ENCODE measurements around the gene TRIM42.

DNA sequence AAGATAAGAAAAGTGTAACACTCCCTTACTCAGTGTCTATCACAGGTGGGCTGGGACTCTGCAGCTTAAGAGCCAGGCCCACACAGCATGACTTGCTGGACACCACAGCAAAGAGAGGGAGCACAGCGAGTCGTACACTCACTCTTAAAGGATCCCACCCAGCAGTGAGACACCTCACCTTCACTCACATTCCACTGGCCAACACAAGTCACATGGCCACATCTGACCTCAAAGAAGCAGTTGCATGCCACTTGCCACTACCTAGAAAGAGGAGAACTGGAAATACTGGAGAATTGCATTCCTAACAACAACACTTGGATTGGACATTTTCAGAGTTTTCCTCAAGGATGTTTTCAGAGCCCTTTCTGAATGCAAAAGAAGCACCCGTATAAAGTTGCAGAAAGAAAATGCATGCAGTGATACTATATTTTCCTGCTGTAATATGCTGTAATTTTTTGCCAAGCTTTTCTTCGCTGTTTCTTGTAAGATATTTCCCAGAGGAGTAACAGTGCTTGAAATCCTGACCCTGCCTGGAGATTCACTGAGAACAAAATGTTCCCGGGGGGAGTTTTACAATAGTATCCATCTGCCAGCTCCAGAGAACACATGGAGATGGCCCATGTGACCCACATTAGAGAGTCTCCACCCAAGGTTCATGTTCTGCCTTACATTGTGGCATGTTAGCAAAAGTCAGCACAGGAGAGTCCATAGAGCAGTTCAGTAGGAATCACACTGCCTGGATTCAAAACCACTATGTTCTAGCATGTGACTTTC is 42.2 kb downstream of the TRIM42 start:
- TF ChIP-seq POLR2A (IDR thresholded peaks at IDR 0.05) = no peak
- TF ChIP-seq, protein P1, sequence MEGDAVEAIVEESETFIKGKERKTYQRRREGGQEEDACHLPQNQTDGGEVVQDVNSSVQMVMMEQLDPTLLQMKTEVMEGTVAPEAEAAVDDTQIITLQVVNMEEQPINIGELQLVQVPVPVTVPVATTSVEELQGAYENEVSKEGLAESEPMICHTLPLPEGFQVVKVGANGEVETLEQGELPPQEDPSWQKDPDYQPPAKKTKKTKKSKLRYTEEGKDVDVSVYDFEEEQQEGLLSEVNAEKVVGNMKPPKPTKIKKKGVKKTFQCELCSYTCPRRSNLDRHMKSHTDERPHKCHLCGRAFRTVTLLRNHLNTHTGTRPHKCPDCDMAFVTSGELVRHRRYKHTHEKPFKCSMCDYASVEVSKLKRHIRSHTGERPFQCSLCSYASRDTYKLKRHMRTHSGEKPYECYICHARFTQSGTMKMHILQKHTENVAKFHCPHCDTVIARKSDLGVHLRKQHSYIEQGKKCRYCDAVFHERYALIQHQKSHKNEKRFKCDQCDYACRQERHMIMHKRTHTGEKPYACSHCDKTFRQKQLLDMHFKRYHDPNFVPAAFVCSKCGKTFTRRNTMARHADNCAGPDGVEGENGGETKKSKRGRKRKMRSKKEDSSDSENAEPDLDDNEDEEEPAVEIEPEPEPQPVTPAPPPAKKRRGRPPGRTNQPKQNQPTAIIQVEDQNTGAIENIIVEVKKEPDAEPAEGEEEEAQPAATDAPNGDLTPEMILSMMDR (IDR thresholded peaks at IDR 0.05) = no peak

All from sigmoid colon (tissue), 3 donors.